ENCODE data around the gene PRR35. TPM values are rescaled to one million over a fixed set of nuclear protein-coding genes. Genes with fewer than 3 reads are reported as not detected.

The PRR35 gene
- total and polyA plus RNA-seq, 2 donors (not counting 3 experiments of a cell fraction or from before 2014, with no cell fraction given), result not detected

DNA sequence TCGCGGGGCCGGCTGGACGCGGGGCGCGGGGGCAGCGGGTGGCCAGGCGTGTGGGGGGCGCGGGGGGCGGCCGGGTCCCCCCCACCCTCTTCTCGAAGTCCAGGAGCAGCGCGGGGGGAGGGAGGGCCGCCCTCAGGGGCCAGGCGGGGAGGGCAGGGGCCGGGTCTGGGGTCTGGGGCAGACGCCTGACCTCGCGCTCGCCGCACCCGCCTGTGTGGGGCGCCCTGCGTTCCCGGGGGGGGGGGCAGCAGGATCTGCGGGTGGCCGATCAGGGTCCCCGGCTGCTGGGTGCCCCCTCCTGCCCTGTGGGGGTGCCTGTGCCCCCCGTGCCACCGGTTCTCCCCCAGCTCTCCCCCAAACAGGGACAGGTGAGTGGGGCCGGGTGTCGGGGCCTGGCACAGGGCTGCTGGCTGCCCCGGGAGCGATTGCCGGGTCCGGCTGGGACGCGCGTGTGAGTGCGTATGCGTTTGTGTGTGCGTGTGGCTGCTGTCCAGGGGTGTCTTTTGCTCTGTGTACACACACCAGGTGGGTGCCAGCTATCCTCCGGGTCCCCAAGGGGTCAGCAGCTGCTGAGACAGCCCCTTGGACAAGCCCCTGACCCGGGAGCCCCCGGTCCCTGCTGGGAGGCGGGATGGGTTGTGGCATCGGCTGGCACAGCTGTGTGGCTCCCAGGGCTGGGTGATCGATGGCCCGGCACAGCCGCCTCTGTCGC, 663 bp downstream of the PRR35 start:
- ChIA-PET POLR2A (no interaction called here), CTCF (no interaction called here)
- dilution Hi-C loops (cut with MboI; ENCODE audit: extremely low pct_ligation_motif_present, low sequenced_read_pairs), result no loop called here
- no peak overlapping the region for H3K9ac ChIP-seq (replicated peaks; ENCODE audit: extremely low read depth, insufficient read depth, low read length)
- no TSS peak for BruUV-seq (replicated peaks)
- intact Hi-C loops (cut with micrococcal nuclease), result no loop called here
- H3K4me3 ChIP-seq (replicated peaks in 1 of 3; ENCODE audit: insufficient read depth in 1 of 3, low read depth in 1 of 3, low read length in 3 of 3), result no peak overlapping the region
- H3K4me1 ChIP-seq (ENCODE audit: control insufficient read depth, extremely low read depth, insufficient read depth, low read length), result no peaks in the 10 kb centered on the region
- no peaks in the 10 kb centered on the region for H3K36me3 ChIP-seq (ENCODE audit: control insufficient read depth in 2 of 2, extremely low read depth in 1 of 2, insufficient read depth in 2 of 2, low read length in 2 of 2)
- no peak overlapping the region for H2AFZ ChIP-seq (ENCODE audit: low read depth, low read length)
- no peaks in the 10 kb centered on the region for H4K20me1 ChIP-seq (replicated peaks; ENCODE audit: control insufficient read depth, extremely low read depth, insufficient read depth, low read length)
- no peaks in the 10 kb centered on the region for H3K9me1 ChIP-seq (replicated peaks; ENCODE audit: control insufficient read depth, extremely low read depth, insufficient read depth, low read length)
- no peak overlapping the region for H3K4me2 ChIP-seq (ENCODE audit: insufficient read depth, low read length)
- no peak overlapping the region for H3K27ac ChIP-seq (ENCODE audit: insufficient read depth, low read depth, low read length)
- TF ChIP-seq EZH2 (IDR thresholded peaks at IDR 0.05; ENCODE audit: borderline replicate concordance, low read depth, low read length, severe bottlenecking) (peak; percentile 89), MYC (IDR thresholded peaks at IDR 0.05; ENCODE audit: low read depth, low read length) (no peak)
- FAIRE-seq, result no peak
- H3K27me3 ChIP-seq (ENCODE audit: control insufficient read depth in 2 of 2, insufficient read depth in 2 of 2, low read length in 2 of 2), result peaks cover 14 to 19% of the 10 kb centered on the region in 2 experiments
- H3K79me2 ChIP-seq (ENCODE audit: control insufficient read depth, insufficient read depth, low read length), result no peaks in the 10 kb centered on the region
- no peak for DNase-seq (ENCODE audit: low read depth, low spot score)
- H3K9me3 ChIP-seq (replicated peaks; ENCODE audit: control insufficient read depth, insufficient read depth, low read length), result no peaks in the 10 kb centered on the region

DNA sequence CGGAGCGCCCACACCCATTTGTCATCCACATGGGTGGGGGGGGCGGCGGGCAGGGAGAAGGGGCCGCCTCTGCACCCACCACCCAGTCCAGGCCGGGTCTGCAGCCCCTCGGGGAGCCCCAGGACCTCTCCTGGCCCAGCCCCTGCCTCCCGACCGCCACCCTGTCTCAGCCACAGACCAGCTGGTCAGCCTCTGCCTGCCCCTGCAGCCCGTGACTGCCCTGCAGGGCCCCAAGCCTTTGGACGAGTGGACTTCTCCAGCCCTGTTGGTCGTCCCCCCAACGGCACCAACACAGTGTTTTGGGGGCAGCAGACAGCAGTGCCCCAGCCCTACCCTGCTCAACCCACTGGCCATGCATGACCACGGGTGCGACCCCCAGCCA, 1.2 kb downstream of the PRR35 start:
- H3K27ac ChIP-seq (ENCODE audit: insufficient read depth, low read depth, low read length), result no peak overlapping the region
- no peaks in the 10 kb centered on the region for H3K9me1 ChIP-seq (replicated peaks; ENCODE audit: control insufficient read depth, extremely low read depth, insufficient read depth, low read length)
- no peaks in the 10 kb centered on the region for H4K20me1 ChIP-seq (replicated peaks; ENCODE audit: control insufficient read depth, extremely low read depth, insufficient read depth, low read length)
- no peaks in the 10 kb centered on the region for H3K9me3 ChIP-seq (replicated peaks; ENCODE audit: control insufficient read depth, insufficient read depth, low read length)
- H3K36me3 ChIP-seq (ENCODE audit: control insufficient read depth in 2 of 2, extremely low read depth in 1 of 2, insufficient read depth in 2 of 2, low read length in 2 of 2), result no peaks in the 10 kb centered on the region
- TF ChIP-seq JUN (IDR thresholded peaks at IDR 0.05; ENCODE audit: borderline replicate concordance, insufficient read depth, insufficient read length, low read depth) (no peak), EZH2 (IDR thresholded peaks at IDR 0.05; ENCODE audit: borderline replicate concordance, low read depth, low read length, severe bottlenecking) (no peak), MYC (IDR thresholded peaks at IDR 0.05; ENCODE audit: low read depth, low read length) (no peak), POLR2AphosphoS5 (IDR thresholded peaks at IDR 0.05; ENCODE audit: insufficient read depth, low read depth, low read length) (no peak), FOS (IDR thresholded peaks at IDR 0.05; ENCODE audit: borderline replicate concordance, insufficient read depth, low read length) (no peak), GATA2 (IDR thresholded peaks at IDR 0.05; ENCODE audit: insufficient read depth, insufficient read length, low read depth, low read length) (no peak), POLR2A (IDR thresholded peaks at IDR 0.05; ENCODE audit: low read depth, low read length) (no peak)
- TF ChIP-seq, protein P1, sequence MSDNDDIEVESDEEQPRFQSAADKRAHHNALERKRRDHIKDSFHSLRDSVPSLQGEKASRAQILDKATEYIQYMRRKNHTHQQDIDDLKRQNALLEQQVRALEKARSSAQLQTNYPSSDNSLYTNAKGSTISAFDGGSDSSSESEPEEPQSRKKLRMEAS (IDR thresholded peaks at IDR 0.05; ENCODE audit: insufficient read depth, insufficient read length), result no peak
- TF ChIP-seq, protein P2, sequence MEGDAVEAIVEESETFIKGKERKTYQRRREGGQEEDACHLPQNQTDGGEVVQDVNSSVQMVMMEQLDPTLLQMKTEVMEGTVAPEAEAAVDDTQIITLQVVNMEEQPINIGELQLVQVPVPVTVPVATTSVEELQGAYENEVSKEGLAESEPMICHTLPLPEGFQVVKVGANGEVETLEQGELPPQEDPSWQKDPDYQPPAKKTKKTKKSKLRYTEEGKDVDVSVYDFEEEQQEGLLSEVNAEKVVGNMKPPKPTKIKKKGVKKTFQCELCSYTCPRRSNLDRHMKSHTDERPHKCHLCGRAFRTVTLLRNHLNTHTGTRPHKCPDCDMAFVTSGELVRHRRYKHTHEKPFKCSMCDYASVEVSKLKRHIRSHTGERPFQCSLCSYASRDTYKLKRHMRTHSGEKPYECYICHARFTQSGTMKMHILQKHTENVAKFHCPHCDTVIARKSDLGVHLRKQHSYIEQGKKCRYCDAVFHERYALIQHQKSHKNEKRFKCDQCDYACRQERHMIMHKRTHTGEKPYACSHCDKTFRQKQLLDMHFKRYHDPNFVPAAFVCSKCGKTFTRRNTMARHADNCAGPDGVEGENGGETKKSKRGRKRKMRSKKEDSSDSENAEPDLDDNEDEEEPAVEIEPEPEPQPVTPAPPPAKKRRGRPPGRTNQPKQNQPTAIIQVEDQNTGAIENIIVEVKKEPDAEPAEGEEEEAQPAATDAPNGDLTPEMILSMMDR (IDR thresholded peaks at IDR 0.05; ENCODE audit: extremely low read depth in 1 of 2, insufficient read depth in 1 of 2, low read depth in 1 of 2, low read length in 2 of 2), result no peak
- H2AFZ ChIP-seq (ENCODE audit: low read depth, low read length), result no peak overlapping the region
- intact Hi-C loops (cut with micrococcal nuclease) (no loop called here), dilution Hi-C loops (cut with MboI; ENCODE audit: extremely low pct_ligation_motif_present, low sequenced_read_pairs) (no loop called here)
- ChIA-PET CTCF (no interaction called here), POLR2A (no interaction called here)
- no peak for FAIRE-seq
- H3K9ac ChIP-seq (replicated peaks; ENCODE audit: extremely low read depth, insufficient read depth, low read length), result no peak overlapping the region
- H3K4me2 ChIP-seq (ENCODE audit: insufficient read depth, low read length), result no peak overlapping the region
- no peaks in the 10 kb centered on the region for H3K79me2 ChIP-seq (ENCODE audit: control insufficient read depth, insufficient read depth, low read length)
- H3K4me3 ChIP-seq (replicated peaks in 1 of 3; ENCODE audit: insufficient read depth in 1 of 3, low read depth in 1 of 3, low read length in 3 of 3), result no peak overlapping the region
- H3K4me1 ChIP-seq (ENCODE audit: control insufficient read depth, extremely low read depth, insufficient read depth, low read length), result peaks cover 4% of the 10 kb centered on the region
- BruUV-seq (replicated peaks), result no TSS peak
- H3K27me3 ChIP-seq (ENCODE audit: control insufficient read depth in 2 of 2, insufficient read depth in 2 of 2, low read length in 2 of 2), result peaks cover 14 to 19% of the 10 kb centered on the region in 2 experiments
- no peak for DNase-seq (ENCODE audit: low read depth, low spot score)

All from endothelial cell of umbilical vein (primary cell).